Glomerular endothelial cell (primary cell): ENCODE measurements around the gene CALCB. TPM values are rescaled to one million over a fixed set of nuclear protein-coding genes. Genes with fewer than 3 reads are reported as not detected.

ENCODE experiments used
- DNase-seq: peaks from one replicate; pipeline ENCODE4 v3.0.0-alpha.2; 2011; ENCODE audit warnings: low read depth, low spot score; ENCODE audit errors: extremely low read depth
- total RNA-seq: library from RNA; depleted of rRNA; stranded (reverse); fragments of >200 nt; gene quantifications from 2 replicates; pipeline ENCODE4 v1.2.3, GENCODE V29; 2015

Gene CALCB
- total RNA-seq, 1 donor from 2014 or later = not detected

DNA sequence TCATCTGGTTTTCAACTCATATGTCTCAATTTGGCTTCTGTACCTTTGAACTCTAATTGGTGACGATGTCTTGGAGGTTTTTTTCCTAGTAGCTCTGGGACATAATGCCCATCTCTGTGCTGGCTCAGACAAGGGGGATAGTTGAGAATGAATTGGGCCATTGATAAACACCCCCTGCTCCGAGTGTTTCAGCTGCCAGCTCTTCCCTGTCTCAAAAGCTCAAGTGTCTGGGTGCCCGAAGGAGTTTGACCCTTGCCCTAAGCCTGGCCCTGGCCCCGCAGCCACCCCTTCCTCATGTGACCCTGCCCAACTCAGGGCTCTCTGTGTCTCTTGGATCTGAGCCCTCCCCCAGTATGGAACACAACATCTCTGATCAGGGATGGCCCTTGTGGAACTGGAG, 44.4 kb downstream of the CALCB start:
- DNase-seq = no peak

DNA sequence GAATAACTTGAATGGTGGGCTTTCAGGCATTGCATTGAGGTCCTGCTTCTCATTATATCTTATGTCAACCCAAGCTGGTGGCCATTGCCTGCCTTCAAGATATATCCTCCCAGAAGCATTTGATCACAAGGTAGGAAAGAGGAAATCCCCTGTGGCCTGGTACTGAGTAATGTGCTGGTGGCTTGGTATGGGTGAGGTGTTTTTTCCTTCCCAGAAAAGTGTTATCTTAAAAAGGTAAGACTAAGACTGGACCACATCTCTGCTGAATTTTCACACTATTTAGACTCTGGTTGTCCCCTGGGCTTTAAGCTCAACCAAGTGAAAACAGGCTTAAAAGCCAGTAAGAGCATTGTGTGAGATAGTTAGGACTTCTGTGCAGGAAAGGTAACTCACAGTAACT, 45.0 kb downstream of the CALCB start:
- DNase-seq = no peak

DNA sequence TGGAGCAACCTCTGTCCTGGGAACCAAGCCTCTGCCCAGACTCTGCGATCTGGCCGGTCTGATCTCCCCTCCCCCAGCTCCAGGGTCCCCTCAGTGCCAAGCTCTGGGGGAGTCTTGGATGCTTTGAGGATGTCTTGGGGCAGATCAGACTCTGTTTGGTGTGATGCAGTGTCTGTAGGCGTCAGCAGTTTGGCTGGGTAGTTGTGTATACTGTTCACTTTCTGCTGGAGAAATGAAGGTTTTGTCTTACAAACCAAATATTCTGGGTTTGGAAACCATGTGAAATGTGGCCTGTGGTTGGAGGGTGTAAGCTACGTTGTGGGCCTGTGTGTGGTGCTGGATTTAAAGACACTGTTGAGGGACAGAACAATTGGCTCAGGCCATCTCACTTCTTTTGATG, 46.0 kb downstream of the CALCB start:
- DNase-seq = no peak

DNA sequence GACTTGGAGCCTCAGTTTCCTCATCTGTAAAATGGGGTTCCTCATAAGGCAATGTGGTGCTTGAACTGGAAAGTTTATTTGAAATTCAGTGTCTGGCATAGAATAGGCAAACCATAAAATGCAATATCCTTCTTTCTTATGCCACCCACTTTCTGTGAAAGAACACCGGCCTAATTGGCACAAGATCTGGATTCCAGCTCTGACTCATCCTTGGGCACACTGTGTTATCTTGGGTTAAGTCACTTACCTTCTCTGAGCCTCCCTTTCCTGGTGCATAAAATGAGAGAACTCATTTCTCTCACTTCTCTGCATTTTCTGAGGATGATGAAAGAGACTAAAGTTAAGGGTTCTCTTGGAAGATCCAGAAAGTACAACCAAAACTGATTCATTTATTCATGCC, 46.4 kb downstream of the CALCB start:
- no peak for DNase-seq

DNA sequence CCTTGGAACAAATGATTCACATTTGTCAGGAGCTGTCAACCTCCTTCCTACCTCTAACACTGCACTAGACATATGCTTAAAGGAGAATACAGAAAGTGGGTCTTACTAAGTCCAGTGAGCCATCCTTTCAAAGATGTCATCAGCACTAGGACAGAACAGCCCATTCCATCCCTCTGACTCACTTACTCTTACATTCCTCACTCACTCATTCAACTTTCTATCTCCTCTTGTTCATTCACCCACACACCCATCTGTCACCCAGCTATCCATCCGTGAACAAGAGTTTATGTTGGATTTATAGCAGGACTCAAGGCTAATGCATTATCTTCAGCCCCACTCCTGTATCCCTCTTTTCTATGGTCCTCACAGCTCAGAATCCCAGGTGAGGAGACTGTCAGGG, 50.5 kb downstream of the CALCB start:
- no peak for DNase-seq

DNA sequence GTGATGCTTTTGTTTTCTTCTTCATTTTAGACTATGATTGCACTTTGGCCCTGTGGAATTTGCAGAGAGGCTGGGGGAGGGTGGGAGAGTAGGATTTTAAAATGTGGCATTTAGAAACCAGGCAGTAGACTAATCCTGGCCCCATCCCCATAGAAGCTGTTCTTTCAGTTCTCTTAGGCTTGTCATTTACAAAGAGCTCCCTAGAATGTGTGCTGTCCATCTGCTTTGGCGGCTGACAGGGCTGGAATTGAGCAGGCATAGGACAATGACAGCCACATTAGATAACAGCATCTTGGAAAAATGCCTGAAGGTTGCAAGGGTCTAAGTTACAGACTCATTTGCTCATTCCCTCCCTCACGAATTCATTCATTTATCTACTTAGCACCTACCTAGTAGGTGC, 51.1 kb downstream of the CALCB start:
- DNase-seq = no peak

DNA sequence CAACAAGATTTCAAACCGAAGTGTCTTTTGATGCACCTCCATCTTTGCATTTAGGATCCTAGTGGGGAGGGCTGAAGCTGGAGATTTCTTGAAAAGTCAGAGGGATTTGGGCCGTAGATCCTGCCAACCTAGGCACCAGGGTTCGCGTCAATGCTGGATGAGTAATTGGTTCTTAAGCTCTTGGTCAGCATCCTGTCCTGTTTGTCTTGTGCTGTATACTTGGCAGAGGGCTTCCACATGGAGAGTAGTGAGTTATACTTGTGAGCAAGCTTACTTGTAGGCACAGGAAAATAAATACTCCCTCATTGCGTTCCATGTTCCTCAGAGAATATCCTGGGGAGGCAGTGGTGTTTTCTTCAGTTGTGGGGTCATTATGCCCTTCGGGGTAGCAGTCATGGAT, 53.9 kb downstream of the CALCB start:
- no peak for DNase-seq

Other genes starting within 250 kb of the CALCB start
- 9.0 and 10.0 TPM in 2 replicates for gene CYP2R1, start 181.4 kb upstream of the CALCB start, total RNA-seq
- not detected in 2 replicates for gene CALCA, start 101.2 kb upstream of the CALCB start, total RNA-seq
- gene INSC, start 41.3 kb downstream of the CALCB start, total RNA-seq = 0.18 TPM in 1 of 2 replicates, not detected in the other